Endometrium (tissue), 2 donors: Measurements from ENCODE around the gene IRF8.
"Not testable (repeated sequence)": the region's sequence is repeated elsewhere in the genome, so short reads cannot be mapped to it uniquely, and the experiment has no call there.

ENCODE experiments used
- FAIRE-seq: peaks from 2 replicates; lab custom pipeline; 2012; peaks lifted over from hg19 to GRCh38; lab: Jason Lieb, UNC
- donor health status: control.
- donor health status: control.

Gene IRF8

GRCh38 chr16:85869206-85869605 is 29.8 kb upstream of the IRF8 start:
- no peak for FAIRE-seq

- FAIRE-seq: no peak
These were observed 29.0 kb upstream of the IRF8 start for GRCh38 chr16:85869785-85870558.

- FAIRE-seq: no peak
These were observed 27.2 kb upstream of the IRF8 start for GRCh38 chr16:85871756-85872155.

- no peak for FAIRE-seq
These were observed 26.2 kb upstream of the IRF8 start for GRCh38 chr16:85872734-85873133.

- no peak for FAIRE-seq
These were observed 25.8 kb upstream of the IRF8 start for GRCh38 chr16:85873153-85873552.

GRCh38 chr16:85874031-85874430 is 24.9 kb upstream of the IRF8 start:
- not testable (repeated sequence) for FAIRE-seq

GRCh38 chr16:85878407-85878806 is 20.6 kb upstream of the IRF8 start:
- no peak for FAIRE-seq

- FAIRE-seq: no peak
These were observed 20.1 kb upstream of the IRF8 start for GRCh38 chr16:85878875-85879274.

- FAIRE-seq: no peak
These were observed 19.4 kb upstream of the IRF8 start for GRCh38 chr16:85879549-85879948.

GRCh38 chr16:85879975-85880831 is 18.8 kb upstream of the IRF8 start:
- FAIRE-seq: no peak

- no peak for FAIRE-seq
These were observed 18.1 kb upstream of the IRF8 start for GRCh38 chr16:85880861-85881260.

GRCh38 chr16:85881436-85881835 is 17.5 kb upstream of the IRF8 start:
- FAIRE-seq: no peak

- FAIRE-seq: no peak
These were observed 16.7 kb upstream of the IRF8 start for GRCh38 chr16:85882181-85882810.

- FAIRE-seq: no peak
These were observed 15.1 kb upstream of the IRF8 start for GRCh38 chr16:85883813-85884212.

- FAIRE-seq: no peak
These were observed 14.0 kb upstream of the IRF8 start for GRCh38 chr16:85884808-85885463.

GRCh38 chr16:85885537-85885936 is 13.4 kb upstream of the IRF8 start:
- no peak for FAIRE-seq

GRCh38 chr16:85888405-85889331 is 10.3 kb upstream of the IRF8 start:
- FAIRE-seq: no peak

GRCh38 chr16:85891033-85891775 is 7.8 kb upstream of the IRF8 start:
- no peak for FAIRE-seq

GRCh38 chr16:85891776-85892166 is 7.2 kb upstream of the IRF8 start:
- no peak for FAIRE-seq

GRCh38 chr16:85892760-85893159 is 6.2 kb upstream of the IRF8 start:
- FAIRE-seq: no peak

- FAIRE-seq: no peak
These were observed 4.7 kb upstream of the IRF8 start for GRCh38 chr16:85894266-85894665.
